Measurements from ENCODE around the gene IL4. TPM values are rescaled to one million over a fixed set of nuclear protein-coding genes. Genes with fewer than 3 reads are reported as not detected.

Gene IL4
- total and polyA plus RNA-seq, 2 experiments from 2014 or later = not detected

DNA sequence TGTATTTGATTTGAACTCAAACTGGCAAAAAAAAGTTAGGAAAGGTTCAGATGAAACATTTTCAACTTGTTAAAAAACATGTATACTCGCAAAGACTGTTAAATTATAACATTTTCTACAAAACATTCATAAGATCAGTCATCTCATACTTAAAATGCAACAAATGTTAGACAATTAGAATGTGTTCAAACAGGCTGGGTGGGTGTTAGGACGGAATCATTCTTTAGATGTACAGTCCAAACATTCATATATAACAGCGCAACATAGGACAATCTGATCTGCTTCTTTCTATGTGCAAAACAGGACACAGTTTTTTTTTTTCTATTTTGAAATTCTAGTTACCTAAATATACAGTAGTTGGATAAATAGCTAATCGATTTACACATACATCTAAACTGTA, 22.2 kb downstream of the IL4 start:
- Histone ChIP-seq H2AFZ (no peak overlapping the region), H4K20me1 (ENCODE audit: insufficient read depth, poor library complexity, severe bottlenecking) (no peaks in the 10 kb centered on the region), H3K4me2 (no peak overlapping the region), H3K27me3 (no peaks in the 10 kb centered on the region), H3K36me3 (replicated peaks; ENCODE audit: insufficient read depth, low read depth) (no peaks in the 10 kb centered on the region), H3K4me1 (ENCODE audit: insufficient read depth) (no peaks in the 10 kb centered on the region), H3K9me3 (ENCODE audit: low read depth) (no peaks in the 10 kb centered on the region), H3K79me2 (no peaks in the 10 kb centered on the region), H3K27ac (no peak overlapping the region), H3K4me3 (no peak overlapping the region), H3K9me2 (replicated peaks; ENCODE audit: insufficient read depth) (no peaks in the 10 kb centered on the region)
- no peak for DNase-seq (ENCODE audit: low spot score)
- TF ChIP-seq EZH2 (IDR thresholded peaks at IDR 0.05; ENCODE audit: borderline replicate concordance) (no peak), EZH2phosphoT487 (IDR thresholded peaks at IDR 0.05; ENCODE audit: low read depth, severe bottlenecking, unreplicated experiment) (no peak)
- TF ChIP-seq, protein P1, sequence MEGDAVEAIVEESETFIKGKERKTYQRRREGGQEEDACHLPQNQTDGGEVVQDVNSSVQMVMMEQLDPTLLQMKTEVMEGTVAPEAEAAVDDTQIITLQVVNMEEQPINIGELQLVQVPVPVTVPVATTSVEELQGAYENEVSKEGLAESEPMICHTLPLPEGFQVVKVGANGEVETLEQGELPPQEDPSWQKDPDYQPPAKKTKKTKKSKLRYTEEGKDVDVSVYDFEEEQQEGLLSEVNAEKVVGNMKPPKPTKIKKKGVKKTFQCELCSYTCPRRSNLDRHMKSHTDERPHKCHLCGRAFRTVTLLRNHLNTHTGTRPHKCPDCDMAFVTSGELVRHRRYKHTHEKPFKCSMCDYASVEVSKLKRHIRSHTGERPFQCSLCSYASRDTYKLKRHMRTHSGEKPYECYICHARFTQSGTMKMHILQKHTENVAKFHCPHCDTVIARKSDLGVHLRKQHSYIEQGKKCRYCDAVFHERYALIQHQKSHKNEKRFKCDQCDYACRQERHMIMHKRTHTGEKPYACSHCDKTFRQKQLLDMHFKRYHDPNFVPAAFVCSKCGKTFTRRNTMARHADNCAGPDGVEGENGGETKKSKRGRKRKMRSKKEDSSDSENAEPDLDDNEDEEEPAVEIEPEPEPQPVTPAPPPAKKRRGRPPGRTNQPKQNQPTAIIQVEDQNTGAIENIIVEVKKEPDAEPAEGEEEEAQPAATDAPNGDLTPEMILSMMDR (IDR thresholded peaks at IDR 0.05; ENCODE audit: poor library complexity) = no peak
- WGBS (ENCODE audit: low lambda C conversion rate, missing lambda C conversion rate) = 93% methylated on average over 4 of the region's 4 CpGs

DNA sequence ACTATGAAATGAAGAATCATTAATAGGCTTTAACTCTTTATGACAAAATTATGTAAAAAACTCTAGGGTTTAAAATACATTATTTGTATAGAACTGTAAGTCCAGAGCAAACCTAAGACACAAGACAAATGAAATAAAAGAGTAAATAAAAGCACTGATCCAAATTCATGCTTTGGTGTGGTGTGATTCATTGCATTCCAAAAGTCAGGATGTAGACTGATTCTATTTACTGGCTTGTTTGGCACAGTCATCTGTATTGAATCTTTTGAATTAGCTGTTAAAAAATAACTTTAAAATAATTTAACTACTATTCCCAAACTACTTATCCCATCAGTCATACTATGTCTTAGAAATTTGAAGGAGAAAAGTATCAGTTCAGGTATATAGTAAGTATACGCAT, 31.1 kb downstream of the IL4 start:
- H2AFZ ChIP-seq = no peak overlapping the region
- H3K4me3 ChIP-seq = no peak overlapping the region
- TF ChIP-seq EZH2 (IDR thresholded peaks at IDR 0.05; ENCODE audit: borderline replicate concordance) (no peak), EZH2phosphoT487 (IDR thresholded peaks at IDR 0.05; ENCODE audit: low read depth, severe bottlenecking, unreplicated experiment) (no peak)
- TF ChIP-seq, protein P1 (IDR thresholded peaks at IDR 0.05; ENCODE audit: poor library complexity) = no peak
- no peak overlapping the region for H3K27ac ChIP-seq
- H3K36me3 ChIP-seq (replicated peaks; ENCODE audit: insufficient read depth, low read depth) = no peaks in the 10 kb centered on the region
- no peak for DNase-seq (ENCODE audit: low spot score)
- H4K20me1 ChIP-seq (ENCODE audit: insufficient read depth, poor library complexity, severe bottlenecking) = no peaks in the 10 kb centered on the region
- no peaks in the 10 kb centered on the region for H3K4me1 ChIP-seq (ENCODE audit: insufficient read depth)
- H3K9me2 ChIP-seq (replicated peaks; ENCODE audit: insufficient read depth) = no peaks in the 10 kb centered on the region
- H3K79me2 ChIP-seq = no peaks in the 10 kb centered on the region
- no peak overlapping the region for H3K4me2 ChIP-seq
- 96% methylated on average over 1 of the region's 1 CpG for WGBS (ENCODE audit: low lambda C conversion rate, missing lambda C conversion rate)
- no peaks in the 10 kb centered on the region for H3K9me3 ChIP-seq (ENCODE audit: low read depth)
- no peaks in the 10 kb centered on the region for H3K27me3 ChIP-seq

DNA sequence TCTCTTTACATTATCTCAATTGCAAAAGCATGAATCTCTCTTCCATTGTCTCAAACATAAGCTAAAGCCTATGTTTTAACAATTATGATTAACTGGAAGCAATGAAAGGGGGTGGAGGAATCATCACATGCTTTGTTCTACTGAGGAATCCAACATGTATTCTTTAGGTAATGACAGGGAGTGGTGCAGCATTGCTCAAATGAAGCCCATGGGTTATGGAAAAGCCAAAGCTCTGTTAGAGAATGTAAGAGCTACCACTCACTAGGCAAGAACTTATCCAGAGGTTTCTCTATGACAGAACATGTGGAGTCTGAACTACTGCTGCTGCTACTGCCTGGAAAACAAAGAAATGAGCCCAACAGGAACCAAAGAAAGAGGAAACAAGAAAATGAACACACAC, 34.9 kb downstream of the IL4 start:
- H3K27ac ChIP-seq = no peak overlapping the region
- H3K79me2 ChIP-seq = no peaks in the 10 kb centered on the region
- H3K9me2 ChIP-seq (replicated peaks; ENCODE audit: insufficient read depth) = no peaks in the 10 kb centered on the region
- no peak for TF ChIP-seq EZH2phosphoT487 (IDR thresholded peaks at IDR 0.05; ENCODE audit: low read depth, severe bottlenecking, unreplicated experiment)
- TF ChIP-seq, protein P1 (IDR thresholded peaks at IDR 0.05; ENCODE audit: poor library complexity) = no peak
- TF ChIP-seq EZH2 (IDR thresholded peaks at IDR 0.05; ENCODE audit: borderline replicate concordance) = no peak
- H3K9me3 ChIP-seq (ENCODE audit: low read depth) = no peaks in the 10 kb centered on the region
- no peak overlapping the region for H3K4me2 ChIP-seq
- H3K4me3 ChIP-seq = no peak overlapping the region
- no peaks in the 10 kb centered on the region for H4K20me1 ChIP-seq (ENCODE audit: insufficient read depth, poor library complexity, severe bottlenecking)
- no peaks in the 10 kb centered on the region for H3K36me3 ChIP-seq (replicated peaks; ENCODE audit: insufficient read depth, low read depth)
- no peak overlapping the region for H2AFZ ChIP-seq
- DNase-seq (ENCODE audit: low spot score) = no peak
- H3K27me3 ChIP-seq = no peaks in the 10 kb centered on the region
- H3K4me1 ChIP-seq (ENCODE audit: insufficient read depth) = no peaks in the 10 kb centered on the region

Data from hepatocyte (in vitro differentiated cells).